Measurements from ENCODE around the gene PCDHA1.

Gene PCDHA1

DNA sequence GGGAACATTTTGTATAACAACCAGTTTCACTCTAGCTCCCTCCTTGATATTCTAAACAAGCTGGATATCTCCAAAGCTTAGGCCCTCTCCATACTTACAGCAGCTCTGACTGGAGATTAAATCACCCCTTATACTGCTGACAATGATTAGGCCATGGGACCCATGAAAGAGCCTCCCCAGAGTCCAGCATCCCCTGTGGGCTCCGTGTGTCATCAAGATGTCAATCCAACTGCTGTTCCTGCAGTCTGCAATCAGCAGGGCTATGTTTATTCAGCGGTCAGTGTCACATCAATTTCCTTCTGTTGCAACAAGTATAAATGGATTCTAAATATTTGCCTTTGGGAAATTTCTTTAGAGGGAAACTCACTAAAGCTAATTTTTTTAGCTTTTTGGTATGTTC, 206.9 kb downstream of the PCDHA1 start:
- DNase-seq = no peak

DNA sequence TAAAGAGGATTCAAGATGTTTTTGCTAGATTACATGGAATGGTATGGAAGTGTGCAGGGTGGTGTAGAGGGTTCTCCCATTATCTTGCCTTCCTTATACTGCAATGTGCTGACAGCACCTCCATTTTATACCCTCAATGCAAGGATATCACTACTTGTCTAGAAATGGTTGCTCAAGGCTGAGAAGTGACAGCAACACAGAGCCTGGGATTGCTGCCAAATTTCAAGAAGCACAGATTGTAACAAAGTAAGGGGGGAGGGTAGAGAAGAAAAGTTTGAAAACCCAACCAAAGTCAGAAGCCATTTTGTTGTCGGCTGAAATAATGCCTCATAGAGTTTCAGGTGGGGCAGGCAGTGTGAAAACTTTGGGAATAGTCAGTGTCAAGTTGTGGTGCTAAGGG, 210.1 kb downstream of the PCDHA1 start:
- DNase-seq = no peak

DNA sequence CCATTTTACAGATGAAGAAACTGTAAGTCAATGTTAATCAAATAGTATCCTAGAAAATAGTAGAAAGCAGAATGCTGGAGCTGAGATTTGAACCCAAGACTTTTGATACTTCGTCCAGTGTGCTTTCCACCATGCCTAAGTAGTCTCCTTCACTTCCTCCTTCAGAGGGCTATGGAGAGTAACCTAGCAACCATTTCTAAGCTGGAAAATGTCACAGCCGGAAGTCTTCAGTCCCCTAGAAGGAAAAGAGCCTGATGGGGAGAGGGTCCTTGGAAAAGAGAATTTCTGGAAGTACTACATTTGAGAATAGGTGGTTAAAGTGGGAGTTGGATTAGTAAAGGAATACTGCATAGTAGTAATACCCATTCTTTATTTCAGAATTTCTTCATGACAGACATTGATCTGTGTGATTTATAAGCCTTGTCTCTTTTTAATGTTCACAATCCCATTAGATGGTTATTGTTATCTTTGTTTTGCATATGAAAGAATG, 213.0 kb downstream of the PCDHA1 start:
- DNase-seq = no peak

DNA sequence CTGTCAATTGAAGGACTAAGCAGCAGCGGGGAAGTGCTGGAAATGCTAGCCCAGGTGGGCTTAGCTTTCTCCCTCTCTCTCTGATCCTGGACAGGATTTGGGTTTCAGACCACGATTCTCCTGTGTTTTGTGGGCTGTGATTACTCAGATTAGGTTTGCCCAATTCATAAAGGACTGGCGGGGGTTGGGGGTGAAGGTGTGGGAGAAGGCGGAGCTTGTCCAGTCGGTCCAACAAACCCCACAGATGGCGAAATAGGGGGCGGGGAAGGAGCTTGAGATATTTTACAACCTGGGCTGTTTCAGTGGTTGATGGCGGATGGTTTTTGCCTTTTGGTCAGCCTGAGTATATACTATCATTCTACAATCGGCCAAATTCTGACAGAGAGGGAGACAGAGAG, 215.5 kb downstream of the PCDHA1 start:
- no peak for DNase-seq

DNA sequence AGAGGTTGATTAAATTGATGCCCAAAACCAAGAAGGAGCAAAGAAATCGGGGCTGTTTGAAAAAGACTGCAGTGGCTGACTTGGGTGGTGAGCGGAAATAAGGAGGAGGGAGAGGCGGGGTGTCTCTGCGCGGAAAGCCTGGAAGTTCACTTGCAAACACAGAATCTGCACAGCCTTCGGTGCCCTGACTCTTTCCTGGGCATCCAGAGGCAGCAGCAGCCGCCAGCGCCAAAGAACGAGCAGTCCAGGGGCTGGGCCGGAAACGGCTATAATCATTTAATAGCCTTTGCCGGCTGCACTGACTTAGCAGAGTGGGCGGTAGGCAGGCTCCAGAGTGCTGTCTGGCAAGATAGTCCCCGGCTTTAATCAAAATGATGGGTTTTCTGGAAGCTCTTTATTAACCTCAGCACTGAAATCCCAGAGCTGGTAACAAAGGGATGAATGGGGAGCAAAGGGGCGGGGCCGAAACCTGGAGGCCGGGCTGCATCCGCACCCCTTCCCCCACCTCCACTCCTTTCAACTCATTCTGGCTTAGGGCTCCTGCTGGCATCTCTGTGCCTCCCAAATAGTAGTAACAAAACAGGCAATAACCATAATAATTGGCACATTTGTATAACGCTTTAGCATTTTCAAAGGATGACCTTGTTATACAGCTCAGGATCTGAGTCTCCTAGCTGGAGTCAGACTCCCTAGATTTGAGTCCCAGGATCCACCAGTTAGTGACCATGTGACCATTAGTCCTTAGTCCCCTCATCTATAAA, 216.1 kb downstream of the PCDHA1 start:
- no peak for DNase-seq

DNA sequence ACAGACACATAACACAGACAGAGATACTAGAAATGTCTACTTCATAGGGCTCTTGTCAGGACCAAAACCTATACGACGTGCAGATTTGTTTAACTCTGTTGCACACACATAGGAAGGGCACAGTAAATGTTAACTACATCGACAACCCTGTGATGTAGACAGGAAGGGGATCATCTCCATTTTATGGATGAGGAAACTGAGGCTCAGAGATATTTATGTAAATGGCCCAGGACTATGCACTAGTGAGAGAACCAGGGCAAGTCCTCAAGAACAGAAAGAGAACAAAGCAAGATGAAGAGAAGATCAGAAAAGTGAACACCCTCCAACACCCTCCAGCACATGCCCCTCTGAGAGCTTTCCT, 216.6 kb downstream of the PCDHA1 start:
- no peak for DNase-seq

DNA sequence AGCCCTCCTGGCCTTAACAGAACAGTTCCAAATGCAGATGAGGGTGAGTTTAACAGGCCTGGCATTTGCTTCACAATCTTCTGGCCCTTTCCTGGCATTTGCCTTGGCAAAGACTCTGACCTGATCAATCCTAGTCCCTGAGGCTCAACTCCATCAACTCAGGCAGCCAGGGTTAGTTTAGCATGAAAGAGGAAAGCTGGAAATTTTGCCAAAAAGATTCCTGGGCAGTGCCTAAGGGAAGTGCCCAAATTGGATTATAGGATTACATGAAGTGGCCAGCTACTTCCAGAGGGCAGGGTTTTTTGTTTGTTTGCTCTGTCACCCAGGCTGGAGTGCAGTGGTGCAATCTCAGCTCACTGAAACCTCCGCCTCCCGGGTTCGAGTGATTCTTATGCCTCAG, 217.1 kb downstream of the PCDHA1 start:
- no peak for DNase-seq

DNA sequence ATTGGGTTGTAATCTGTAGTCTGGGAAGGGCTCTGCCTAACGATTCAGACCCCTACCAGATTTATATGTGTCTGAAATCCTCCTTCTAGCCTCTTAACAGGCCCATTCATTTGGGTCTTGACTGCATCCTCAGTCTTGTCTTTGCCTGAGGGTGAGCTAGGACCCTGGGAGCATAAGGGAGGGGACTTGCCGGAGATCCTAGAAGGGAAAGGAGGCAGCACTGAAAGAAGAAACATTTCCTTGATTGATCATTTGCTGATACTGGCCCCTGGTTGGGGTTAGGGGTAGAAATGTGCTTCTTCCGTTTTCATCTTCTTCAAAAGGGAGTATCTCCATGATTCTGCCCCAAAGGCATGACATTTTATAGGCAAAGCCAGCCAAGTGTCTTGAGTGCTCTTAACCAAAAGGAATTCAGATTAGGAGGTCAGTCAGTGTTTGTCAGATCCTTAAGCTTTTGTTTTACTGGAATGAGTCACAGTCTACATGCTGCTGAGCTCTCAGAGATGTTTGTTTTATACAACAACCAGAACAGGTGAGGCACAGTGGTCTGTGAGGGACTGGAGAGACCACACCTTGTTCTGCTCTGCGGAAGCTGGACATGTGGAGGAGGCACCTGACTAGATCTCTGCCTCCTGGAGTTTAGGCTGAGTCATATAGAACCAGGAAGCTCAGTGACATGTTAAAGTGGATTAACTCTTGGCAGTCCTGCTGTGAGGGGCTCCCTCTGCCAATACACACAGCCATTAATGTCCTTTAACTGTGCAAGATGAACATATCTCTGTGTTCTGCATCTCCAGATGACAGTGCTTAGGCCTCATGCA, 218.1 kb downstream of the PCDHA1 start:
- DNase-seq = no peak

DNA sequence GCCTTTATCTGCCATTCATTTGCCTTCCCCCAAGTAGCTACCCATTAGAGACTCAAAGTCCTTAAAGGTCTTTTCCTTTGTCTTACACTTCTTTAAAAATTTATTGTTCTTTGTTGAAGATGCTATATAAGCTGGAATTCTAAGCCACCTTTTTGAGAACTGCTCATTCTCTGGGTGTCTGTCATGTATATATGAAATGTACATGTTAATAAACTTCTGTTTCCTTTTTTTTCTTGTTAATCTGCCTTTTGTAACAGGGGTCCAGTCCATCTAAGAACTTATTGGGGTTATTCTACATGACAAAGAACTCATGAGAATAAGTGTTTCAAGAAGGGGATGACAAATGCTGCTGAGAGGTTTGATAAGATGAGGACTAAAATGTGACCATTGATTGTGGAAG, 221.9 kb downstream of the PCDHA1 start:
- DNase-seq = no peak

DNA sequence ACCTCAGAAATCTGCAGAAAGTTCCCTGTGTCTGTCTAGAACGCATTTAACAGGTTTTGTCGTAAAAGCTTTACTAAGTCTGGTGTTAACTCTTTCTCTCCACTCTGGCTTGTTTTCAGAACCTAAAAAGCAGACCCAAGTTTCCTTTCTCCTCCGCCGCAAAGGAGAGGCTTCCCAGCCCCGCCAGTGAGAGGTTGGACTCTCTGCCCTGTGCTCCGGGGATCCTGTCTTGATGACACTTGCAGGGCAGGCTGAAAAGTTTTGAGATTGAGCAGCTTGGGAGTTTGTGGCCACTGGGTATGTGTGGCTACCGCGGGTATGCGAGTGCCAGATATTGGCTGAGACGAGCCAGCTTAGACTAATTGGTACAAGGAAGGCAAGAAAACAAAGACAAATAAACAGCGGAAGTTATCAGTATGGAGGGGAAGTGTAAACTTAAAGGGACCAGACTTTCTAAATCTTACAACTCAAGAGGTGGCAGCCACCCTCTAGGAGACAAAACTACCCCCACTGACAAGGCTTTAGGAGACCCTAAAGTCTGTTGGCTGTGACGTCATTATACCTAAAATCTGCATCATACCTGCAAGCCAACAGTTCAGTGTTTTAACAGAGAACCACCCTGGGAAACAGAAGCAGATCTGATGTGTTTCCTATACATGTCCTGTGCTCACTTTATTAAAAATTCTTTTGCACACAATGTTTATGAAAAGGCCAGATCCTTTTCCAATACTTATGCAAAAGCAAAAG, 224.3 kb downstream of the PCDHA1 start:
- DNase-seq = no peak

DNA sequence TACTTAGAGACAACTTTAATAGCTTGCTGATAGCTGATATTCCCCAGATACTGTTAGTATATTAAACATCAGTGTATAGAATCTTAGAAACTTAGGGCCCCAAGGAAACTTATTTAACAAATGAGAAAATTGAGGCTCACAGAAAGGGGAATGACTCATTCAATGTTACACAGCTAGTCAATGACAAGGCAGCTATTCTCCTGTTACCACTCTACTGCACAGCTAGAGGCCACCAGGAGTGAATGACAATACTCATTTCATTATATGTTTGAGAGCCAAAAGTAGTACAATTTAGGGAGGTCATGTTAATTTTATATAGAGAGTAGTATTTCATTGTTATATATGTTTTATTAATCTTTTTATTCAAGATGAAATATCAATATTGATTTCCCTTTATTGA, 232.0 kb downstream of the PCDHA1 start:
- DNase-seq = no peak

DNA sequence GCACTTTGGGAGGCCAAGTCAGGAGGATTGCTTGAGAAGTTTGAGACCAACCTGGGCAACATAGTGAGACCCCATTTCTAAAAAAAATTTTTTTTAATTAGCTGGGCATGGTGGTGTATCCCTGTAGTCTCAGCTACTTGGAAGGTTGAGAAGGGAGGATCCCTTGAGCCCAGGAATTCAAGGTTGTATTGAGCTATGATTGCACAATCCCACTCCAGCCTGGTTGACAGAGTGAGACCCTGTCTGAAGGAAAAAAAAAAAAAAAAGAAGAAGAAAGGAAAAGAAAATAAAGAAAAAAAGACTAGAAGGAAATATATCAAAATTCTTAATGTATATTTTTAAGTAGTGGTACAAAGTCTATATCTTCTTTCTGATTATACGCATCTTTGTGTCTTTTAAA, 236.4 kb downstream of the PCDHA1 start:
- no peak for DNase-seq

DNA sequence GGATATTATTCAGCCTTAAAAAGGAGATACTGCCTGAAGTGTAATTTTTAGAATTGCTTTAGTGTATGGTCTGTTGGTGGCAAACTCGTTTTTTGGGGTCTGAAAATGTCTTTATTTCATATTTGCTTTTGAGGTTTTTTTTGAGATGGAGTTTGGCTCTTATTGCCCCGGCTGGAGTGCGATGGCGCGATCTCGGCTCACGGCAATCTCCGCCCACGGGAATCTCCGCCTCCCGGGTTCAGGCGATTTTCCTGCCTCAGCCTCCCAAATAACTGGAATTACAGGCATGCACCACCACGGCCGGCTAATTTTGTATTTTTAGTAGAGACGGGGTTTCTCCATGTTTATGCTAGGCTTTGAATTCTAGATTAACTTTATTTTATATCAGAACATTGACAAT, 245.1 kb downstream of the PCDHA1 start:
- DNase-seq = no peak

DNA sequence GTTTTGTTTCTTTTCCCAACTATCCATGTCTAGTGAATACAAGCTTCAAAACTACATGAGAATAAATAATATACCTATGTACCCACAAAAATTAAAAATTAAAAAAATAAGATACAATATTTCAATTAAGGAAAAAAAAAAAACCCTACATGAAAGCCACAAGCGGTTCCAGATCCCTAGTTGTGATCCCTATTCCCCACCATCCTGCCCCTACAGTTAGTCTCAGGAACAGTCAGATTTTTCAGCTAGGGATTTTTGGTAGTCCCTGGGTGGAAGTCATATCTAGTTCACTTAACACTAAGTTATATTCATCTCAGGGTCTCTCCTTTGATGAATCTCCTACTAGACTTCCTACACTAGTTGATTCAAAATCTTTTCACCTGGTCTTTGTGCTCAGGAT, 246.7 kb downstream of the PCDHA1 start:
- DNase-seq = no peak

DNA sequence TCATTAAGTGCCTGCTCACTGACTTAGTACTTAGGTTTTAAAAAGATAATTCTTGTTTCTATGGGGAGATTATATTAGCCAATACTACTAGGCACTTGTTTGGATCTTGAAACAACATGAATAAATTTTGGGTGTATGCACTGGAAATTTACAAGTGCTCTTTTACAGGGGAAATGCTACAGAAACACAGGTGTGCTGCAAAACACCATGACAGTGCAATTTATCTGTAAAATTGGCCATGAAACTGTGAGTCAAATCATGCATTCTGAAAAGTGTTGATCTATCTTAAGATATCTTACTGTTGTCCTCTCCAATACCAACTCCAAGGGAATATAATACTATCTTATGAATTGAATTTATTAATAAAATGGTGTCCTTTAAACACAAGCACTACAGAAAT, 253.1 kb downstream of the PCDHA1 start:
- no peak for DNase-seq

DNA sequence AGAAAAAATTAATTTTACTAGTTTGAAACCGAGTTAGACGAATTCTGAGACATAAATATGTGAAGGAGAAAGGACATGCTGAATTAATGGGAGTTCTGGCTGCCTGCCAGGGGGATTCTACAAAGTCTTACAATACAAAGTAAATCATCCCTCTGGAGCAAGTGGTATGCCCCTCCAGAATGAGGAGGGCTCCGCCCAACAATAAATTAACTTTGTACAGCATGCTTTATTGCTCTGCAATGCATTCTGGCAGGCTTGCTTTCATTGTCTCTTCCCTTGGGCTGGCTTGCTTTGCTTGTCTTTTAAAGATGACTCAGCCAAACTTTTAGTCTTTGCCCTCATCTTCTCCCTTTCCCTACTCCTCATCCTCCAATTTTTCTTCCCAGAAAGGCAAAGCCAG, 253.6 kb downstream of the PCDHA1 start:
- DNase-seq = no peak

DNA sequence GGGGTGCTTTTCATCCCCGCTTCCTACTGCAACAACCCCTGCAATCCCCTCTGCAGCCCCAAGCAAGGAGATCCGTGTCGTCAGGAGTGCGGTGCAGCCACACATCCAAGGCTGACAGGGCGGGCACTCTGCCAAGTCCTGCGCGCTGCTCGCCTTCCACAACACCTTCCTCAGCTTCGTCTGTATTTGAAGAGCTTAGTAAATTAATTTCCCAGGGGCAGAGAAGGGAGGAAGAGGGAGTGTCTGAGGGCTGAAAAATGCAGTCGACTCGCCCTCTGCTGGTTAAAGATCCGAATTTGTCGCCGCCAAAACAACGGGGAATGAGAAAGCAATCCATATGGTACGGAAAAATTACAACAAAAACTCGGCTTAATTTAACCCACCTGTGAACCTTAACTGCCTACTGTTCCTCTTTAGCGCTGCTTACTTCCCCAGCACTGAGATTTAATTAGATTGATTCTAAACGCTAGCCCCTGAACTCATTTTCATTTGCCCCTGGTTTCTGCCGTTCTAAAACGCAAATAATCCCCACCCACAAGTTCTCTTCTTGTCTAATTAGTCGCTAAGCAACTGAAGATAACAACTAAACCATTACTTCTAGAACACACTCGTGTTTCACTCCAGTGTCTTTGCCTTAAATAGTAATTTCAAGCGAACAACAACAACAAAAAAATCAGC, 254.3 kb downstream of the PCDHA1 start:
- DNase-seq = no peak

DNA sequence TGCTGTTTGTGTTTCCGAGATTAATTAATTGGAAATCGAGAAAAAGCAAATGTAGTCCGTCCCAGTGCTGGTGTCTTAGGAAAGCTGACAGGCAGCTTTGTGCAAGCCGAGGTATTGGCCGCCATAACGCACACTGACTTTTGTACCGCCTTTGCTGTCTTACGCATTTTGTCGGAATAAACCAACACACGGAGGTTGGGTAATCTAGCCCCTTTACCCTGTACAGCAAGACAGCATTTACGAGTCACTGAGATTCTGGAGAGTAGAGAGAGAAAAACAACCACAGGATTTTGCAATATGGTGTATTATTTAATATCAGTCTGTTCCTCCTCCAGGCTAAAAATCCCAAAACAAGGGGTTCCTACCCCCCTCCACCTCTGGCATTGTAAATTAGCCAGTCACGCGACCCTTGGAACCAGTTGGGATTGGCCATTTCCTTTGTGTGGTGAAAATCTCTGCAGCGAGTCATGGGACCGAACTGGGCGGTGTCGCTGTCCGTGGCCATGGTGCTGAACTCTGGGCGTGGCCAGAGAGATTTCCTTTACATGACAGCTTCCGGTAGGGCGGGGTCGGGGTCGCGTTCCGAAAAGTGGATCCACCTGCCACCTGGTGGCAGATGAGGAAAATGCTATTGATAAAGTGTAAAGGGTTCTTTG, 255.0 kb downstream of the PCDHA1 start:
- peak; percentile 85 for DNase-seq

DNA sequence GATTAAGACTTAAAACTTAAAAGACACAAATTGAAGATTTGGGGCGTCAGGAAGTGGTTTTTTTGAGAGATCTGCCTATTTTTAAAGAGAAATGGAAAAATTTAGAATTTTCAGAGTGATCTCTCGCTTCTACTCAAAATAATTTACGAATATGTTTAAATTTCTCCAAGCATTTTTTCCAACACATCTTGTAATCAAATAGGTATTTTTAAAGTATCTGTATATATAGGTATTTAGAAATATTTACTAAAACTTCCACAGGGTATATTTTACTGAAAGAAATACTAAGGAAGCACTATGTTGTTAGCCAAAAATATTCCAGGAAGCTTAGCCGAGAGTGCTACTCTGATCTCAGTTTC, 255.5 kb downstream of the PCDHA1 start:
- no peak for DNase-seq

DNA sequence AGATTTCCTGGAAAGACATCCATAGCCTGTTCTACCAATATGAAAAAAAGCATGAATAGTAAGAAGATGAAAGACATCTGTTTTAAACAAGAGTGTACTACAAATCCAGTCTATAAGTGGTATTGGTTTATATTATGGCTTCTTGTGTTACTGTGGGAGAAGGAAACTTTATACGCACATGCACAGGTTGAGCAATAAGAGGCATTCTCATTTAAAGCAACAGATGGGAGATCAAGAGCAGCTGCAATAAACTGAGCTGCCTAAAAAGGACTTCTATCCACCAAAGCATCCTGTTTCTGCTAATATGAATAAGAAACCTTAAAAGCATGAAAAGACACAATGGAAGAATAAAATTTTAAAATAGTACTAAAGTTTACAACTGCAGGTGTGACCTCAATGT, 256.6 kb downstream of the PCDHA1 start:
- no peak for DNase-seq

DNA sequence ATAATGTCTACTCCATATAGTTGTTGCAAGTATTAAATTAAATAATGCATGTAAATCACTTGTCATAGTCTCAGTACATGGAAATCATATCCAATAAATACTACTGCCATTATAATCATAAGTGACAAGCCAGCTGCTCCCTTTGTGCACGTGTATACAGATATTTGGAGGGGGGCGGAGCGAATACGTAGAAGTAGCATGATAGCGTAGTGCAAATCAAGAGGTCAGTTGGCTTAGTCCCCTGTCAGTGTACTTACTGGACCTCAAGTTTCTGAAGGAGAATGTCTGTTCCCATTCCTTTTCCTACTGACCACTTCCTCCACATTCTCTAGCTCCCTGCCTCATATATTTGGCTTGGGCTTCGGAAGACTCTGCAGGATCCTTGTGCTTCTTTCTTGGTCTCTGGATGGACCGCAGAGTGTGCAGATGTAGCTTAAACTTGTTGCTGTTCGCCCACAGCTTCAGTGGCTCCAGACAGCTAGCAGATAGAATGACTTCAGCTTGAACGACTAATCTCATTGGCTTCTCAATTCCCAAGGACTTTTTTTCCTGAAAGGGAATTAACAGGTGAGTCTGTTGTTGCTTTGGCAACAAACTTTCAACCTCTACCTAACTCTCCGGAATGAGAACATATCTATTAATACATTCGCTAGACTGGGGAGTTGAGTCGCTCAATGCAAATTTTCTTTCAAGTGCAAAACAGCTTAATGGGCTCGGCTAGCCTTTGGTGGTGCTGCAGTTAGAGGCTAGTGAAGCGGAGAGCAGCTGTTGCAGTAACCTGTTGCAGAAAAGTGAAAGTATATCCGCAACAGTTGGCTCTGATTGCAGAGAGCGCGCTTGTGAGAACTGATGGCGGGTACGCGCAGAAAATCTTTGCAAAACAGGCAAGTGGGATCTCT, 264.9 kb downstream of the PCDHA1 start, which contains the start of gene PCDHB1:
TSS of gene PCDHB1 (plus strand) at position 753 of the 899 bp plus-strand sequence. CDS start at position 850, 97 bp downstream.
- DNase-seq = no peak

DNA sequence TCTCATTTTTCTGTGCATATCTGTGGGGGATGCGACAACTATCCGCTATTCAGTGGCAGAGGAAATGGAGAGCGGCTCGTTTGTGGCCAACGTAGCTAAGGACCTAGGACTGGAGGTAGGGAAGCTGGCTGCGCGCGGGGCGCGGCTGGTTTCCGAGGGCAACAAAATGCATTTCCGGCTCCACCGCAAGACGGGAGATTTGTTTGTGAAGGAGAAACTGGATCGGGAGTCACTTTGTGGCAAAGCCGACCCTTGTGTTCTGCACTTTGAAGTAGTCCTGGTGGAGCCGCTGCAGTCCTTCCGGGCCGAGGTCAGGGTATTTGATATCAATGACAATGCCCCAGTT, 265.6 kb downstream of the PCDHA1 start:
- no peak for DNase-seq
